H4 (cell line): ENCODE measurements around the gene FHOD3. TPM values are rescaled to one million over a fixed set of nuclear protein-coding genes. Genes with fewer than 3 reads are reported as not detected.
"Not testable (repeated sequence)": the region's sequence is repeated elsewhere in the genome, so short reads cannot be mapped to it uniquely, and the experiment has no call there.

Experiments used
- DNase-seq: peaks from one replicate; pipeline ENCODE4 v3.0.0-alpha.2; 2015; ENCODE audit warnings: low spot score
- total RNA-seq: library from RNA; depleted of rRNA; stranded (reverse); fragments of >200 nt; shearing (Covaris generic); gene quantifications from 2 replicates; pipeline ENCODE4 v1.2.3, GENCODE V29; 2014

FHOD3 gene
- total RNA-seq, 1 experiment from 2014 or later = 6.1 TPM

DNA sequence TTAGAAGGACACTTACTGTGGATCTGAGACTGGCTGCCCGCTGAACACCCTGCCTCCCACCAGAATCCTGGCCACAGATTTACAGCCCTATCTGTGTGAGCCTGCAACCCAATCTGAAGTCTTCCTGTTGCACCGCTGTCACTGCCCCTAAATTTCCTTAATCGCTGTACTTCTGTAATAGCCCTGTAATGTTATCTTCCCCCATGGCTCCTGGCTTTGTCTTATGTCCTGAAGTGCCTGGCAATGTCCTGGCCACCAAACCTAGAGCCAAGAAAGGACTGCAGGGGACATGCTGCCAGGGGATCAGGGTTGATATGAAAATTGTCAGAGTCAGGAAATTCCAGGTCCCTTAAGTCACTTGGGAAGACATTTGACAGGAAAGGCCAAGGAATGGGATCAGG lies 52.7 kb downstream of the FHOD3 start:
- no peak for DNase-seq

GRCh38 chr18:36350839-36351469 lies 53.4 kb downstream of the FHOD3 start:
- no peak for DNase-seq

GRCh38 chr18:36352384-36352783 lies 54.9 kb downstream of the FHOD3 start:
- peak; percentile 89 for DNase-seq

GRCh38 chr18:36354989-36355388 lies 57.5 kb downstream of the FHOD3 start:
- DNase-seq = no peak

- DNase-seq = no peak
Measured at GRCh38 chr18:36355511-36355910, 58.0 kb downstream of the FHOD3 start.

- DNase-seq = not testable (repeated sequence)
Measured at GRCh38 chr18:36356741-36357140, 59.2 kb downstream of the FHOD3 start.

DNA sequence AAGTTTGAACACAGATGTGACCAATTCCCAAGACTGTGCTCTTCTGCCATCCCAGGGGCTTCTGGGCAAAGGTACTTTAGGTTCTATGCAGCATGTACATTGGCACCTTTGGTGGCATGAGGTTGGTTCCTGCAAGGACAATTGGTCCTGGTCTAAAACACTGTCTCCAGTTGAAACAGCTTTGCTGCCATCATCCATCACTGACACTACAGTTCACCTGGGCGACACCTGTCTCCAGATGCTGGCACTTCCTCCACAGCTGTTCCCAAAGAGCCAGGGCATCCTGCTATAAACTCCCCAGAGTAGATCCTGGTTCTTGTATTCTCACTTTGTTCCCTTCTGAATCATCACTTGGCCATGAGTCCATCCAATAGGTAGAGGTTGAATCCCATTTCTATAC lies 60.6 kb downstream of the FHOD3 start:
- DNase-seq = no peak

- no peak for DNase-seq
Measured at GRCh38 chr18:36360256-36360909, 62.9 kb downstream of the FHOD3 start.

GRCh38 chr18:36364911-36365624 lies 67.6 kb downstream of the FHOD3 start:
- DNase-seq = no peak

- DNase-seq = no peak
Measured at GRCh38 chr18:36365836-36366775, 68.6 kb downstream of the FHOD3 start.

- no peak for DNase-seq
Measured at GRCh38 chr18:36366994-36367839, 69.7 kb downstream of the FHOD3 start.

DNA sequence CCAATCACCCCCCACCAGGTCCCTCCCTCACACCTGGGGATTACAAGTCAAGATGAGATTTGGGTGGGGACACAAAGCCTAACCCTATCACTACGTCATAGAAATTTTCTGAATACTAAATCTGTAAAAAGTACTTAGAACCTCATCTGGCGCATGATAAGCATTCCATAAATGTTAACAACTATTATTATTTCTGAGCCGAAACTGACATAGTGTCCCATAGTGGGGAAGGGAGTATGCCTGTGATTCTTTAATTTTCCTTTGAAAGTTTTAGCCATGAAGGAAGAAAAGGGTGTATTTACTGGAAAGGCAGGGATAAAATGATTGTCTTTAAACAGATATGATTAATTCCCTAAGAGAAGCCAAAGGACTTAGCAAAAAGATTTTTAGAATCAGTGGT lies 71.4 kb downstream of the FHOD3 start:
- no peak for DNase-seq

GRCh38 chr18:36372903-36373311 lies 75.4 kb downstream of the FHOD3 start:
- DNase-seq = peak; percentile 88

- DNase-seq = no peak
Measured at GRCh38 chr18:36374262-36374661, 76.7 kb downstream of the FHOD3 start.

GRCh38 chr18:36375118-36375517 lies 77.6 kb downstream of the FHOD3 start:
- no peak for DNase-seq

DNA sequence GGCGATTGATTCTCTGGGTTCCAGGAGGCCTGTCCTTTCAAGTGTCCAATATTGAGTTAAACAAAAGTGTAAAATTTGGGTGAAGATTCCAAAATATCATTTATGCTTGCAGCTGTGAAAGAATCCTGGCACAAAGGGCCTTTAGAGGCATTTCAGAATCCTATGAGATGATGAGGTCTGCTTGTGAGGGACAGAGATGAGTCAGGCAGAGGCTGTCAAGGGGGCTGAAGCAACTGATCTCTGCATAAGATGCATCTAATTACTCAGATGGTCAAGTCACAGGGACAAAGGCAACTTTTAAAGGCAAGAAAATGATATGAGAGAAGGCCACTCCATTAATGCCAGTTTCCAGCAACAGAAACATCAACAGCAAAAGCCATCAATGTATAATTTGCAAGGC lies 78.8 kb downstream of the FHOD3 start:
- no peak for DNase-seq

- no peak for DNase-seq
Measured at GRCh38 chr18:36377626-36378025, 80.1 kb downstream of the FHOD3 start.

- no peak for DNase-seq
Measured at GRCh38 chr18:36378205-36378604, 80.7 kb downstream of the FHOD3 start.

DNA sequence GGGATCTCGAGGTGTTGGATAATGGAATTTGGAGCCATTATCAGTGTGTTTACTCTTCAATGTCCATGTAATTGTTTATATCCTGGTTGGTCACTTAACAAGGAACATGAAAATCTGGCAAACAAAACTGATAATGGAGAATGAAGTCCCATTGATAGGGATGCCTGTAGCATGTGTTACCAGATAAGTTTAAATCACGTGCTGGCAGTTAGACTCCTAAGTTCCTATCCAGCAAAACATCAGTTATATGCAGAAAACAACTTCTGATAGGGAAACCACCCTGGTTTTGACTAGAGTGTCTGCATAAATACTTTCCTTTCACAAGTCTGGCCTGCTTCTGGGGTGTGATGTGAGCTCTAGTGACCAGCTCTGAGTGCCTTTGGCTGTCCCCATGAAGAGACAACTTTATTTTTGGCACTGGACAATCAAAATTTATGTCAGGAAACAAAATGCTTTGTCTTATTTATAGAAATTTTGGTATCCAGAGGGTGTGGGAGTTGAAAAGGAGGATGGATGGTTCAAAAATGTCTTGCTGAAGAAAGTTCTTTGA lies 82.0 kb downstream of the FHOD3 start:
- no peak for DNase-seq

DNA sequence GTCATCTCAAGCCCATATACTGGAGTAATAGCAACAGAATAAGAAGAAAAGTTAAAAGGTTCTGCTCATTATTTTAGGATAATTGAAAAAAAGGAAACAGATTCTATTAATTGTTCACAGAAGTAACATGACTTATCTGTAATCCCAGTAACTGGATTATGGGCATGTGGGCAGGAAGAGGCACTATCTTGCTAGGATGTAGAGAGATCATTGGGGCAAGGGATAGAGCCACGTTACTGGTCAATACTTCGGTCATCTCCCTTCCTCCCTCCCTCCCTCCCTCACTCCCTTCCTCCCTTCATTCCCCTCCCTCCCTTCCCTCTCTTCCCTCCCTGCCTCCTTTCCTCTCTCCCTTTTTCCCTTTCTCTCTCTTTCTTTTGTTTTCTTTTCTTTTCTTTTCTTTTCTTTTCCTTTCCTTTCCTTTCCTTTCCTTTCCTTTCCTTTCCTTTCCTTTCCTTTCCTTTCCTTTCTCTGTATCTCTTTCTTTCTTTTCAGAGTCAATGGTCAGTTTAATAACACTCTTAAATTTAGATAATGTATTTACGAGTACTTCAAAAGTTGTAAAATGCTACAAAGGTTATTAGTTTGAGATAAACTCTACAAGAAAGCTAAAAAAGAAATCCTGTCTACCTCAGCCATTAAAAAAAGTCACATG lies 82.8 kb downstream of the FHOD3 start:
- no peak for DNase-seq
